ENCODE measurements around the gene SLC47A2. TPM values are rescaled to one million over a fixed set of nuclear protein-coding genes. Genes with fewer than 3 reads are reported as not detected.

SLC47A2 gene
- total RNA-seq, 1 experiment from 2014 or later = not detected

DNA sequence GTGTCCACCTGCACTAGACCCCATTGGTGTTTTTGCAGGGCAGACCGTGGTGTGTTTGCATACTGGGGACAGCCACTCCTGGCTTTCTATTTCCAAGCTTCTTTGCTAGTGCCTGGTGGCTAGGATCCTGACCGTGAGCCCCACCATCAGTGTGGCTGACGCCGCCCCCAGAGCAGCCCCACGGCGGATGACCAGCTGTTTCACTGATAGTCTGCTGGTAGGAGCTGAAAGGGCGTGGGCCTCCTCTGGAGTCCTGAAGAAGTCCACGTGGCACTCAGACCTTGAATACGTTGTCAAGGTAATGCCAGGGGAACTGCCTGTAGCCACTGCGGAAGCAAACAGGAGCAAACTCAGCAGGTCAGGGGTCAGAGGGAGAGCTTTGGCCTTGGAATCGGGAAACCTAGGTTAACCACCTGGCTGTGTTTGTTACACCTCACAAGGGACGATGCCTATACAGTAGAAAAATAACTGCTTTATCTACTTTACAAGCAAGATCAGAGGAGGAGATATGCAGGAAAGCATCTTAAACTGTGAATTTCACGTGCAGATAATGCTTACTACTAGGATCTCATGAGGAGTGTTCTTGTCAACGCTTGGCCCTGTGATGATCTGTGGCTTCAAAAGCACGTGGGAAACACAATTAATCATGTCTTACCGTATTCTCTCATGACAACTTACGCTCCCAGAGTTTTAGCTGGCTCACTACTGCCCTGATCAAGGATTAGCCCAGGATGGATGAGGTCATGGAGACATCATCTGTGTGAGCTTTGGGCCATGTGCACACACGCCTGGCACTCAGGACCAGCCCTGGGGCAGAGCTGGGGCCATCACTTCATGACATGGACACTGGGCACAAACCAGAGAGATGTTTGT is 37.6 kb downstream of the SLC47A2 start:
- BruUV-seq (replicated peaks) = no TSS peak
- Histone ChIP-seq H3K36me3 (ENCODE audit: control insufficient read depth, insufficient read depth, low read length) (no peaks in the 10 kb centered on the region), H3K27ac (ENCODE audit: low read length) (no peak overlapping the region), H3K4me3 (ENCODE audit: low read depth in 2 of 2, low read length in 2 of 2) (no peak overlapping the region), H3K9me3 (ENCODE audit: control insufficient read depth, insufficient read depth, low read depth, low read length) (no peaks in the 10 kb centered on the region), H3K27me3 (ENCODE audit: control insufficient read depth, insufficient read depth, low read length) (no peaks in the 10 kb centered on the region), H3K4me1 (ENCODE audit: control insufficient read depth, insufficient read depth, low read length) (no peaks in the 10 kb centered on the region)
- TF ChIP-seq TCF7L2 (IDR thresholded peaks at IDR 0.05; ENCODE audit: low read depth, low read length) (no peak), SIN3A (IDR thresholded peaks at IDR 0.05; ENCODE audit: borderline replicate concordance, insufficient read depth, low read depth, low read length) (no peak), POLR2AphosphoS5 (IDR thresholded peaks at IDR 0.05; ENCODE audit: low read depth, low read length) (no peak), CTCF (IDR thresholded peaks at IDR 0.05) (no peak)
- TF ChIP-seq, protein P1, sequence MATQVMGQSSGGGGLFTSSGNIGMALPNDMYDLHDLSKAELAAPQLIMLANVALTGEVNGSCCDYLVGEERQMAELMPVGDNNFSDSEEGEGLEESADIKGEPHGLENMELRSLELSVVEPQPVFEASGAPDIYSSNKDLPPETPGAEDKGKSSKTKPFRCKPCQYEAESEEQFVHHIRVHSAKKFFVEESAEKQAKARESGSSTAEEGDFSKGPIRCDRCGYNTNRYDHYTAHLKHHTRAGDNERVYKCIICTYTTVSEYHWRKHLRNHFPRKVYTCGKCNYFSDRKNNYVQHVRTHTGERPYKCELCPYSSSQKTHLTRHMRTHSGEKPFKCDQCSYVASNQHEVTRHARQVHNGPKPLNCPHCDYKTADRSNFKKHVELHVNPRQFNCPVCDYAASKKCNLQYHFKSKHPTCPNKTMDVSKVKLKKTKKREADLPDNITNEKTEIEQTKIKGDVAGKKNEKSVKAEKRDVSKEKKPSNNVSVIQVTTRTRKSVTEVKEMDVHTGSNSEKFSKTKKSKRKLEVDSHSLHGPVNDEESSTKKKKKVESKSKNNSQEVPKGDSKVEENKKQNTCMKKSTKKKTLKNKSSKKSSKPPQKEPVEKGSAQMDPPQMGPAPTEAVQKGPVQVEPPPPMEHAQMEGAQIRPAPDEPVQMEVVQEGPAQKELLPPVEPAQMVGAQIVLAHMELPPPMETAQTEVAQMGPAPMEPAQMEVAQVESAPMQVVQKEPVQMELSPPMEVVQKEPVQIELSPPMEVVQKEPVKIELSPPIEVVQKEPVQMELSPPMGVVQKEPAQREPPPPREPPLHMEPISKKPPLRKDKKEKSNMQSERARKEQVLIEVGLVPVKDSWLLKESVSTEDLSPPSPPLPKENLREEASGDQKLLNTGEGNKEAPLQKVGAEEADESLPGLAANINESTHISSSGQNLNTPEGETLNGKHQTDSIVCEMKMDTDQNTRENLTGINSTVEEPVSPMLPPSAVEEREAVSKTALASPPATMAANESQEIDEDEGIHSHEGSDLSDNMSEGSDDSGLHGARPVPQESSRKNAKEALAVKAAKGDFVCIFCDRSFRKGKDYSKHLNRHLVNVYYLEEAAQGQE (IDR thresholded peaks at IDR 0.05; ENCODE audit: insufficient read depth in 1 of 2, low read depth in 2 of 2, low read length in 1 of 2) = no peak
- DNase-seq (ENCODE audit: low read depth, low spot score) = no peak
- intact Hi-C loops (cut with micrococcal nuclease; ENCODE audit: unreplicated experiment) = no loop called here
- CTCF ChIA-PET = no interaction called here
- POLR2A ChIA-PET = no interaction called here
- no peak for ATAC-seq
- in situ Hi-C loops (cut with HindIII; ENCODE audit: low pct_unique_long_range_greater_than_20kb, low sequenced_read_pairs) = no loop called here

- H3K4me1 ChIP-seq (ENCODE audit: control insufficient read depth, insufficient read depth, low read length) = no peaks in the 10 kb centered on the region
- in situ Hi-C loops (cut with HindIII; ENCODE audit: low pct_unique_long_range_greater_than_20kb, low sequenced_read_pairs) (no loop called here), intact Hi-C loops (cut with micrococcal nuclease; ENCODE audit: unreplicated experiment) (no loop called here)
- ChIA-PET POLR2A (no interaction called here), CTCF (no interaction called here)
- no peaks in the 10 kb centered on the region for H3K27me3 ChIP-seq (ENCODE audit: control insufficient read depth, insufficient read depth, low read length)
- H3K9me3 ChIP-seq (ENCODE audit: control insufficient read depth, insufficient read depth, low read depth, low read length) = no peaks in the 10 kb centered on the region
- ATAC-seq (no peak), DNase-seq (ENCODE audit: low read depth, low spot score) (no peak)
- H3K27ac ChIP-seq (ENCODE audit: low read length) = no peak overlapping the region
- no peaks in the 10 kb centered on the region for H3K36me3 ChIP-seq (ENCODE audit: control insufficient read depth, insufficient read depth, low read length)
- no TSS peak for BruUV-seq (replicated peaks)
- no peak overlapping the region for H3K4me3 ChIP-seq (ENCODE audit: low read depth in 2 of 2, low read length in 2 of 2)
- no peak for TF ChIP-seq TCF7L2 (IDR thresholded peaks at IDR 0.05; ENCODE audit: low read depth, low read length)
- no peak for TF ChIP-seq SIN3A (IDR thresholded peaks at IDR 0.05; ENCODE audit: borderline replicate concordance, insufficient read depth, low read depth, low read length)
- TF ChIP-seq, protein P1 (IDR thresholded peaks at IDR 0.05; ENCODE audit: insufficient read depth in 1 of 2, low read depth in 2 of 2, low read length in 1 of 2) = no peak
- TF ChIP-seq POLR2AphosphoS5 (IDR thresholded peaks at IDR 0.05; ENCODE audit: low read depth, low read length) = no peak
- no peak for TF ChIP-seq CTCF (IDR thresholded peaks at IDR 0.05)
Observed at GRCh38 chr17:19677736-19678379, 38.5 kb downstream of the SLC47A2 start.
